ENCODE measurements around the gene APOBEC3C. TPM values are rescaled to one million over a fixed set of nuclear protein-coding genes. Genes with fewer than 3 reads are reported as not detected.

APOBEC3C gene
- total RNA-seq, 2 experiments from 2014 or later = 13.9 to 14.8 TPM

DNA sequence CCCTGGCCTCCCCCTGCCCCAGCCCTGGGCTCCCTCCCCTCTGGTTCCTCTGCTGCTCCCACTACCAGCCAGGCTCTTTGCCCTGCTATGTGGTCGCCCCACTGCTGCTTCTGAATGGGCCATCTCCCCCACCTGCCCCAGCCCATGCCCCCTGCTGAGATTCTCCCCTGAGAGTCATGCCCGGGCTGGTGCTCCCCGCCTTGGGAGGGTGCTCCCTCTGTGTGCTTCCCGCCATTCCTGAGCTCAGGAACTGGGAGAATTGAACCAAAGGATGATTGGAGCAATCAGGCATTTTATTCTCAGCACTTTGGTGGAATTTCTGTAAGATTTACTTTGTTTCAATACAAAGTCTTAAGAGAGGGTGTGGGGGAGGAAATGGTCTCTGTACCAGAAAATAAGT lies 13.7 kb downstream of the APOBEC3C start:
- H3K4me3 ChIP-seq (ENCODE audit: low read length) = no peak overlapping the region
- intact Hi-C loops (cut with DNase I, micrococcal nuclease) = no loop called here
- peaks cover 50% of the 10 kb centered on the region for H3K36me3 Mint-ChIP-seq (ENCODE audit: low read depth)
- peaks cover 36% of the 10 kb centered on the region for H3K4me1 Mint-ChIP-seq (ENCODE audit: low read depth)
- DNase-seq = no peak
- no peak for ATAC-seq (ENCODE audit: poor library complexity)
- H3K27me3 ChIP-seq (ENCODE audit: control insufficient read depth in 1 of 2, insufficient read depth in 2 of 2, low read length in 2 of 2) = no peaks in the 10 kb centered on the region
- TF ChIP-seq CTCF (IDR thresholded peaks at IDR 0.05) = no peak
- H3K36me3 ChIP-seq (ENCODE audit: insufficient read depth, low read length) = peaks cover 35% of the 10 kb centered on the region
- peaks cover 38% of the 10 kb centered on the region for H3K4me1 ChIP-seq (ENCODE audit: insufficient read depth, low read length)
- ChIA-PET CTCF (no interaction called here), POLR2A (no interaction called here)
- H3K27ac Mint-ChIP-seq = peak overlapping the region; percentile 61
- no peaks in the 10 kb centered on the region for H3K27me3 Mint-ChIP-seq
- no peak overlapping the region for H3K4me3 Mint-ChIP-seq
- no peak overlapping the region for H3K27ac ChIP-seq (ENCODE audit: low read depth in 1 of 2, low read length in 2 of 2)
- H3K9me3 ChIP-seq (ENCODE audit: control insufficient read depth in 1 of 2, insufficient read depth in 1 of 2, low read length in 2 of 2) = no peaks in the 10 kb centered on the region
- no peaks in the 10 kb centered on the region for H3K9me3 Mint-ChIP-seq

DNA sequence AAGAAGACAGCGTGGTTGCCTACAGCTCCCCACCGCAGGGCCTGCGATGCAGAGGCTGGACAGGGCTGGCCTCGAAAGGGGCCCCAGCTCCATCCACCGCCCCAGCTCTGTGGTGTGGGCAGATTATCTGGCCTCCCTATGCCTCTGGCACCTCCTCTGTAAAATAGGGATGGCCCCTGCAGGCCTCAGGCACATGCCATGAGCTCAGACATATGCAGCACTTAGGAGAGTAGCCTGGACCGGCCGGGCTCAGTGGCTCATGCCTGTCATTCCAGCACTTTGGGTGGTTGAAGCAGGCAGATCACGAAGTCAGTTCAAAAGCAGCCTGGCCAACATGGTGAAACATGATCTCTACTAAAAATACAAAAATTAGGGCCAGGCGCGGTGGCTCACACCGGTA lies 14.2 kb downstream of the APOBEC3C start:
- ATAC-seq (ENCODE audit: poor library complexity) (no peak), DNase-seq (no peak)
- H3K36me3 Mint-ChIP-seq (ENCODE audit: low read depth) = peaks cover 50% of the 10 kb centered on the region
- Histone ChIP-seq H3K27ac (ENCODE audit: low read depth in 1 of 2, low read length in 2 of 2) (no peak overlapping the region), H3K36me3 (ENCODE audit: insufficient read depth, low read length) (peaks cover 35% of the 10 kb centered on the region), H3K9me3 (ENCODE audit: control insufficient read depth in 1 of 2, insufficient read depth in 1 of 2, low read length in 2 of 2) (no peaks in the 10 kb centered on the region), H3K4me3 (ENCODE audit: low read length) (no peak overlapping the region), H3K4me1 (ENCODE audit: insufficient read depth, low read length) (peaks cover 32% of the 10 kb centered on the region), H3K27me3 (ENCODE audit: control insufficient read depth in 1 of 2, insufficient read depth in 2 of 2, low read length in 2 of 2) (no peaks in the 10 kb centered on the region)
- peaks cover 36% of the 10 kb centered on the region for H3K4me1 Mint-ChIP-seq (ENCODE audit: low read depth)
- H3K4me3 Mint-ChIP-seq = no peak overlapping the region
- CTCF ChIA-PET = no interaction called here
- H3K9me3 Mint-ChIP-seq = no peaks in the 10 kb centered on the region
- intact Hi-C loops (cut with DNase I, micrococcal nuclease) = no loop called here
- TF ChIP-seq CTCF (IDR thresholded peaks at IDR 0.05) = no peak
- POLR2A ChIA-PET = no interaction called here
- H3K27me3 Mint-ChIP-seq = no peaks in the 10 kb centered on the region
- peak overlapping the region; percentile 61 for H3K27ac Mint-ChIP-seq

DNA sequence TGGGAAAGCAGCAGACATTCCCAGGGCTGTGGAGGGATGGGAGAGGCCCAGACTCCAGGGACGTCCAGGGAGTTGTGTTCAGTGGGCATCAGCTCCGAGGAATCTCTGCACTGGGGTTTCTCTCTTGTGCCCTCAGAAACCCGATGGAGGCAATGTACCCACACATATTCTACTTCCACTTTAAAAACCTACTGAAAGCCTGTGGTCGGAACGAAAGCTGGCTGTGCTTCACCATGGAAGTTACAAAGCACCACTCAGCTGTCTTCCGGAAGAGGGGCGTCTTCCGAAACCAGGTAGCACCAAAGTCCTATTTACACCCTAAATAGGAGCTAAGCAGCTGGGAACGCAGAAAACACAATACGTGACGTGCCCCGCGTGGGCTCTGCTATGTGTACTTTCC lies 15.2 kb downstream of the APOBEC3C start:
- ATAC-seq (ENCODE audit: poor library complexity) (no peak), DNase-seq (no peak)
- Mint-ChIP-seq H3K27me3 (no peaks in the 10 kb centered on the region), H3K4me1 (ENCODE audit: low read depth) (peaks cover 30% of the 10 kb centered on the region), H3K4me3 (no peak overlapping the region), H3K27ac (no peak overlapping the region), H3K36me3 (ENCODE audit: low read depth) (peaks cover 41% of the 10 kb centered on the region), H3K9me3 (no peaks in the 10 kb centered on the region)
- no peak for TF ChIP-seq CTCF (IDR thresholded peaks at IDR 0.05)
- Histone ChIP-seq H3K9me3 (ENCODE audit: control insufficient read depth in 1 of 2, insufficient read depth in 1 of 2, low read length in 2 of 2) (no peaks in the 10 kb centered on the region), H3K27ac (ENCODE audit: low read depth in 1 of 2, low read length in 2 of 2) (no peak overlapping the region), H3K4me3 (ENCODE audit: low read length) (no peak overlapping the region), H3K4me1 (ENCODE audit: insufficient read depth, low read length) (peaks cover 23% of the 10 kb centered on the region), H3K36me3 (ENCODE audit: insufficient read depth, low read length) (peaks cover 27% of the 10 kb centered on the region), H3K27me3 (ENCODE audit: control insufficient read depth in 1 of 2, insufficient read depth in 2 of 2, low read length in 2 of 2) (no peaks in the 10 kb centered on the region)
- intact Hi-C loops (cut with DNase I, micrococcal nuclease) = no loop called here
- CTCF ChIA-PET = no interaction called here
- POLR2A ChIA-PET = no interaction called here
